ENCODE data around the gene ZNF891. TPM values are rescaled to one million over a fixed set of nuclear protein-coding genes. Genes with fewer than 3 reads are reported as not detected.
A peak's percentile ranks its signal among the peaks of the same experiment; 100 is the strongest.

The ZNF891 gene
- 0.35 TPM for polyA plus RNA-seq (2013, experiment 1 of 2)
- 0.36 TPM for polyA plus RNA-seq (2013, experiment 2 of 2)

GRCh38 chr12:133130038-133130807 is at the start of gene ZNF891, which contains the start of gene ZNF10:
ZNF891 (minus strand) TSS chr12:133130274; CDS start chr12:133121918, 8,356 bp downstream.
ZNF10 (plus strand) TSS chr12:133130627; CDS start chr12:133144493, 13,866 bp downstream.
- Histone ChIP-seq H2BK15ac (ENCODE audit: low read depth, poor library complexity, severe bottlenecking) (peak within 1 kb of the TSS; percentile 73), H2BK120ac (ENCODE audit: low read depth, low read length) (no peak within 1 kb of the TSS), H3K9ac (ENCODE audit: low read length) (peak within 1 kb of the TSS; percentile 96), H3K18ac (ENCODE audit: low read depth in 1 of 2, low read length in 2 of 2) (peak within 1 kb of the TSS; percentile 52 to 78), H4K91ac (ENCODE audit: low read length) (peak within 1 kb of the TSS; percentile 41), H3K27ac (ENCODE audit: low read length, poor library complexity, severe bottlenecking) (peak within 1 kb of the TSS; percentile 70), H3K27me3 (ENCODE audit: control insufficient read depth in 1 of 2, insufficient read depth in 1 of 2, low read length in 2 of 2) (no peaks in the 10 kb centered on the region), H2BK5ac (ENCODE audit: low read depth, low read length, poor library complexity, severe bottlenecking) (no peak within 1 kb of the TSS), H3K23ac (ENCODE audit: low read length in 2 of 2) (peak within 1 kb of the TSS in 1 of 2 experiments; percentile 20), H3K4me3 (ENCODE audit: insufficient read depth in 1 of 2, low read depth in 1 of 2, low read length in 2 of 2) (peak within 1 kb of the TSS; percentile 73 to 90), H3K4me2 (ENCODE audit: low read length, poor library complexity, severe bottlenecking) (peak within 1 kb of the TSS; percentile 92), H2AK5ac (ENCODE audit: low read length, severe bottlenecking) (no peak within 1 kb of the TSS), H2BK12ac (ENCODE audit: low read length in 2 of 2) (no peak within 1 kb of the TSS), H3K9me3 (ENCODE audit: control insufficient read depth, low read length) (peaks cover 58% of the 10 kb centered on the region), H3K36me3 (ENCODE audit: control insufficient read depth in 1 of 2, insufficient read depth in 2 of 2, low read depth in 1 of 2, low read length in 2 of 2) (peaks cover 19 to 29% of the 10 kb centered on the region in 2 experiments), H4K8ac (ENCODE audit: low read length) (peak within 1 kb of the TSS; percentile 16), H3K4ac (ENCODE audit: low read depth in 1 of 2, low read length in 2 of 2) (peak within 1 kb of the TSS; percentile 14 to 39), H3K79me1 (replicated peaks; ENCODE audit: low read length, poor library complexity, severe bottlenecking) (peaks cover 23% of the 10 kb centered on the region), H3K4me1 (ENCODE audit: control insufficient read depth, insufficient read depth, low read depth, low read length) (no peaks in the 10 kb centered on the region), H3K14ac (ENCODE audit: low read length in 2 of 2) (peak within 1 kb of the TSS in 1 of 2 experiments; percentile 37), H2AFZ (ENCODE audit: low read depth, low read length) (peak within 1 kb of the TSS; percentile 67)
- peak; percentile 97 for DNase-seq
- WGBS: under 1% methylated on average over 82 of the region's 87 CpGs

- no peak overlapping the region for H2BK5ac ChIP-seq (ENCODE audit: low read depth, low read length, poor library complexity, severe bottlenecking)
- H2AK5ac ChIP-seq (ENCODE audit: low read length, severe bottlenecking): no peak overlapping the region
- no peak overlapping the region for H3K4me3 ChIP-seq (ENCODE audit: insufficient read depth in 1 of 2, low read depth in 1 of 2, low read length in 2 of 2)
- H3K23ac ChIP-seq (ENCODE audit: low read length in 2 of 2): no peak overlapping the region
- H4K91ac ChIP-seq (ENCODE audit: low read length): no peak overlapping the region
- no peaks in the 10 kb centered on the region for H3K36me3 ChIP-seq (ENCODE audit: control insufficient read depth in 1 of 2, insufficient read depth in 2 of 2, low read depth in 1 of 2, low read length in 2 of 2)
- H4K8ac ChIP-seq (ENCODE audit: low read length): no peak overlapping the region
- no peak for DNase-seq
- H3K27me3 ChIP-seq (ENCODE audit: control insufficient read depth in 1 of 2, insufficient read depth in 1 of 2, low read length in 2 of 2): no peaks in the 10 kb centered on the region
- no peaks in the 10 kb centered on the region for H3K4me1 ChIP-seq (ENCODE audit: control insufficient read depth, insufficient read depth, low read depth, low read length)
- no peak overlapping the region for H2BK120ac ChIP-seq (ENCODE audit: low read depth, low read length)
- no peak overlapping the region for H3K4ac ChIP-seq (ENCODE audit: low read depth in 1 of 2, low read length in 2 of 2)
- WGBS: 71% methylated on average over 1 of the region's 1 CpG
- H3K27ac ChIP-seq (ENCODE audit: low read length, poor library complexity, severe bottlenecking): no peak overlapping the region
- no peak overlapping the region for H3K18ac ChIP-seq (ENCODE audit: low read depth in 1 of 2, low read length in 2 of 2)
- H3K9me3 ChIP-seq (ENCODE audit: control insufficient read depth, low read length): peaks cover 80% of the 10 kb centered on the region
- no peak overlapping the region for H3K9ac ChIP-seq (ENCODE audit: low read length)
- H3K4me2 ChIP-seq (ENCODE audit: low read length, poor library complexity, severe bottlenecking): no peak overlapping the region
- H2BK15ac ChIP-seq (ENCODE audit: low read depth, poor library complexity, severe bottlenecking): no peak overlapping the region
- no peak overlapping the region for H3K14ac ChIP-seq (ENCODE audit: low read length in 2 of 2)
- no peak overlapping the region for H2BK12ac ChIP-seq (ENCODE audit: low read length in 2 of 2)
- no peak overlapping the region for H2AFZ ChIP-seq (ENCODE audit: low read depth, low read length)
- H3K79me1 ChIP-seq (replicated peaks; ENCODE audit: low read length, poor library complexity, severe bottlenecking): no peaks in the 10 kb centered on the region
These were observed 44.8 kb upstream of the ZNF891 start for GRCh38 chr12:133174901-133175300.

- 87% methylated on average over 1 of the region's 1 CpG for WGBS
- H4K8ac ChIP-seq (ENCODE audit: low read length): no peak overlapping the region
- H3K23ac ChIP-seq (ENCODE audit: low read length in 2 of 2): no peak overlapping the region
These were observed 42.4 kb upstream of the ZNF891 start for GRCh38 chr12:133172491-133172890.

GRCh38 chr12:133165776-133166175 is 35.7 kb upstream of the ZNF891 start:
- DNase-seq: no peak
- H3K9ac ChIP-seq (ENCODE audit: low read length): no peak overlapping the region
- no peaks in the 10 kb centered on the region for H3K4me1 ChIP-seq (ENCODE audit: control insufficient read depth, insufficient read depth, low read depth, low read length)
- no peak overlapping the region for H3K23ac ChIP-seq (ENCODE audit: low read length in 2 of 2)
- no peak overlapping the region for H2AFZ ChIP-seq (ENCODE audit: low read depth, low read length)
- no peak overlapping the region for H2AK5ac ChIP-seq (ENCODE audit: low read length, severe bottlenecking)
- no peaks in the 10 kb centered on the region for H3K36me3 ChIP-seq (ENCODE audit: control insufficient read depth in 1 of 2, insufficient read depth in 2 of 2, low read depth in 1 of 2, low read length in 2 of 2)
- no peak overlapping the region for H3K14ac ChIP-seq (ENCODE audit: low read length in 2 of 2)
- no peak overlapping the region for H3K4me3 ChIP-seq (ENCODE audit: insufficient read depth in 1 of 2, low read depth in 1 of 2, low read length in 2 of 2)
- H3K18ac ChIP-seq (ENCODE audit: low read depth in 1 of 2, low read length in 2 of 2): no peak overlapping the region
- H2BK5ac ChIP-seq (ENCODE audit: low read depth, low read length, poor library complexity, severe bottlenecking): no peak overlapping the region
- H3K27me3 ChIP-seq (ENCODE audit: control insufficient read depth in 1 of 2, insufficient read depth in 1 of 2, low read length in 2 of 2): no peaks in the 10 kb centered on the region
- H3K4ac ChIP-seq (ENCODE audit: low read depth in 1 of 2, low read length in 2 of 2): no peak overlapping the region
- no peak overlapping the region for H2BK12ac ChIP-seq (ENCODE audit: low read length in 2 of 2)
- H4K91ac ChIP-seq (ENCODE audit: low read length): no peak overlapping the region
- H3K79me1 ChIP-seq (replicated peaks; ENCODE audit: low read length, poor library complexity, severe bottlenecking): no peaks in the 10 kb centered on the region
- H2BK15ac ChIP-seq (ENCODE audit: low read depth, poor library complexity, severe bottlenecking): no peak overlapping the region
- H3K27ac ChIP-seq (ENCODE audit: low read length, poor library complexity, severe bottlenecking): no peak overlapping the region
- no peak overlapping the region for H2BK120ac ChIP-seq (ENCODE audit: low read depth, low read length)
- no peak overlapping the region for H4K8ac ChIP-seq (ENCODE audit: low read length)
- H3K4me2 ChIP-seq (ENCODE audit: low read length, poor library complexity, severe bottlenecking): no peak overlapping the region
- peaks cover 86% of the 10 kb centered on the region for H3K9me3 ChIP-seq (ENCODE audit: control insufficient read depth, low read length)
- WGBS: 89% methylated on average over 3 of the region's 3 CpGs

More at GRCh38 chr12:133172491-133172890, 42.4 kb upstream of the ZNF891 start:
- H2AFZ ChIP-seq (ENCODE audit: low read depth, low read length): no peak overlapping the region
- H2BK120ac ChIP-seq (ENCODE audit: low read depth, low read length): no peak overlapping the region
- H2AK5ac ChIP-seq (ENCODE audit: low read length, severe bottlenecking): no peak overlapping the region
- H2BK12ac ChIP-seq (ENCODE audit: low read length in 2 of 2): no peak overlapping the region
- no peaks in the 10 kb centered on the region for H3K4me1 ChIP-seq (ENCODE audit: control insufficient read depth, insufficient read depth, low read depth, low read length)
- H3K27ac ChIP-seq (ENCODE audit: low read length, poor library complexity, severe bottlenecking): no peak overlapping the region
- H3K4ac ChIP-seq (ENCODE audit: low read depth in 1 of 2, low read length in 2 of 2): no peak overlapping the region
- H3K36me3 ChIP-seq (ENCODE audit: control insufficient read depth in 1 of 2, insufficient read depth in 2 of 2, low read depth in 1 of 2, low read length in 2 of 2): no peaks in the 10 kb centered on the region
- peak overlapping the region in 1 of 2 experiments; percentile 33 for H3K4me3 ChIP-seq (ENCODE audit: insufficient read depth in 1 of 2, low read depth in 1 of 2, low read length in 2 of 2)
- no peak overlapping the region for H2BK5ac ChIP-seq (ENCODE audit: low read depth, low read length, poor library complexity, severe bottlenecking)
- no peak overlapping the region for H3K18ac ChIP-seq (ENCODE audit: low read depth in 1 of 2, low read length in 2 of 2)
- H2BK15ac ChIP-seq (ENCODE audit: low read depth, poor library complexity, severe bottlenecking): no peak overlapping the region
- H3K9ac ChIP-seq (ENCODE audit: low read length): no peak overlapping the region
- H3K14ac ChIP-seq (ENCODE audit: low read length in 2 of 2): no peak overlapping the region
- no peak for DNase-seq
- H4K91ac ChIP-seq (ENCODE audit: low read length): no peak overlapping the region
- no peak overlapping the region for H3K4me2 ChIP-seq (ENCODE audit: low read length, poor library complexity, severe bottlenecking)
- H3K27me3 ChIP-seq (ENCODE audit: control insufficient read depth in 1 of 2, insufficient read depth in 1 of 2, low read length in 2 of 2): no peaks in the 10 kb centered on the region
- H3K9me3 ChIP-seq (ENCODE audit: control insufficient read depth, low read length): peaks cover 88% of the 10 kb centered on the region
- no peaks in the 10 kb centered on the region for H3K79me1 ChIP-seq (replicated peaks; ENCODE audit: low read length, poor library complexity, severe bottlenecking)
